RWPE1 (cell line): ENCODE results near the gene IGF2BP2.
"Not testable (repeated sequence)": the region's sequence is repeated elsewhere in the genome, so short reads cannot be mapped to it uniquely, and the experiment has no call there.

Experiments
- CTCF ChIA-PET: fragments of 350-600 bp; sonication (Branson Sonifier 250); formaldehyde crosslinking; extraction: SDS; loops from one replicate; lab custom pipeline; 2021; lab: Yijun Ruan, JAX
- POLR2A ChIA-PET: fragments of 400-600 bp; formaldehyde crosslinking; extraction: SDS; loops from one replicate; lab custom pipeline; 2020; ENCODE audit warnings: antibody characterized with exemption; ENCODE audit not compliant: low non-redundant PET; lab: Yijun Ruan, JAX
- DNase-seq: peaks from one replicate; pipeline ENCODE4 v3.0.0; 2012; ENCODE audit warnings: low spot score
- H3K27ac ChIP-seq: fragments of 450-650 bp; 2 replicates; pipeline ENCODE4 v1.5.1; 2017
- TF ChIP-seq, protein P1 (sequence below): fragments of 450-650 bp; conservative IDR thresholded peaks from 2 replicates; pipeline ENCODE4 v1.5.1; 2017; ENCODE audit warnings: low read depth, mild to moderate bottlenecking

Gene IGF2BP2

GRCh38 chr3:185661772-185662171 is 163.1 kb downstream of the IGF2BP2 start:
- ChIA-PET CTCF (interaction anchor here (0.7 to 0.8 kb wide), 2 partner anchors 106 to 163 kb away, joined by 3 read pairs; no protein-coding TSS in a partner anchor), POLR2A (no interaction called here)
- TF ChIP-seq, protein P1, sequence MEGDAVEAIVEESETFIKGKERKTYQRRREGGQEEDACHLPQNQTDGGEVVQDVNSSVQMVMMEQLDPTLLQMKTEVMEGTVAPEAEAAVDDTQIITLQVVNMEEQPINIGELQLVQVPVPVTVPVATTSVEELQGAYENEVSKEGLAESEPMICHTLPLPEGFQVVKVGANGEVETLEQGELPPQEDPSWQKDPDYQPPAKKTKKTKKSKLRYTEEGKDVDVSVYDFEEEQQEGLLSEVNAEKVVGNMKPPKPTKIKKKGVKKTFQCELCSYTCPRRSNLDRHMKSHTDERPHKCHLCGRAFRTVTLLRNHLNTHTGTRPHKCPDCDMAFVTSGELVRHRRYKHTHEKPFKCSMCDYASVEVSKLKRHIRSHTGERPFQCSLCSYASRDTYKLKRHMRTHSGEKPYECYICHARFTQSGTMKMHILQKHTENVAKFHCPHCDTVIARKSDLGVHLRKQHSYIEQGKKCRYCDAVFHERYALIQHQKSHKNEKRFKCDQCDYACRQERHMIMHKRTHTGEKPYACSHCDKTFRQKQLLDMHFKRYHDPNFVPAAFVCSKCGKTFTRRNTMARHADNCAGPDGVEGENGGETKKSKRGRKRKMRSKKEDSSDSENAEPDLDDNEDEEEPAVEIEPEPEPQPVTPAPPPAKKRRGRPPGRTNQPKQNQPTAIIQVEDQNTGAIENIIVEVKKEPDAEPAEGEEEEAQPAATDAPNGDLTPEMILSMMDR: no peak
- H3K27ac ChIP-seq: peak overlapping the region; percentile 60
- DNase-seq: no peak

DNA sequence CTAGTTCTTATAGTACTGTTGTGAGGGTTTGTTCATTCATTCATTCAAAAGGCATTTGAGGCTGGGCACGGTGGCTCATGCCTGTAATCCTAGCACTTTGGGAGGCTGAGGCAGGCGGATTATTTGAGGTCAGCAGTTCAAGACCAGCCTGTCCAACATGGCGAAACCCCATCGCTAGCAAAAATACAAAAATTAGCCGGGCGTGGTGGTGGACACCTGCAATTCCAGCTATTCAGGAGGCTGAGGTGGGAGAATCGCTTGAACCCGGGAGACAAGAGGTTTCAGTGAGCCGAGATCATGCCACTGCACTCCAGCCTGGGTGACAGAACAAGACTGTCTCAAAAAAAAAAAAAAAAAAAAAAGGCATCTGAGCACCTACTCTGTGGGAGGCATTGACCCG is 163.5 kb downstream of the IGF2BP2 start:
- CTCF ChIA-PET: interaction anchor here (0.7 to 1.8 kb wide), 7 partner anchors 16 to 1571 kb away, joined by 3 to 8 read pairs (median 5); no protein-coding TSS in a partner anchor
- POLR2A ChIA-PET, DNase-seq: not testable (repeated sequence)
- peak overlapping the region; percentile 60 for H3K27ac ChIP-seq

GRCh38 chr3:185659942-185660921 is 164.6 kb downstream of the IGF2BP2 start:
- H3K27ac ChIP-seq: peak overlapping the region; percentile 97
- POLR2A ChIA-PET: no interaction called here
- TF ChIP-seq, protein P1: peak; percentile 96
- CTCF ChIA-PET: interaction anchor here (0.5 to 1.8 kb wide), 35 partner anchors 8 to 1570 kb away, joined by 3 to 13 read pairs (median 3); no protein-coding TSS in a partner anchor
- DNase-seq: peak; percentile 67

DNA sequence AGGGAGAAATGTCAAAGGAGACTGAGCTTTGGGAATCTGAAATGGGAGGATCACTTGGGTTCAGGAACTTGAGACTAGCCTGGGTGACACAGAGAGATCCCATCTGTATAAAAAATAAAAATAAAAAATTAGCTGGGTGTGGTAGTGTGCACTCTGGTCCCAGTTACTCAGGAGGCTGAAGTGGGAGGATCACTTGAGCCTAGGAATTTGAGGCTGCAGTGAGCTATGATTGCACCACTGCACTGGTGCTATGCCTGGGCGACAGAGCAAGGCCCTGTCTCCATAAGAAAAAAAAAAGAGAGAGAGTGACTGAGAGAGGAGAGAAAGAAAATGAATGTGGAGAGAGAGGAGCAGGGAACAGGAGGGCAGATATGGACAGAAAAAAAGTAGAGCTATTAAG is 165.9 kb downstream of the IGF2BP2 start:
- POLR2A ChIA-PET: no interaction called here

GRCh38 chr3:185658504-185658912 is 166.3 kb downstream of the IGF2BP2 start:
- peak; percentile 92 for DNase-seq
- H3K27ac ChIP-seq: peak overlapping the region; percentile 97
- CTCF ChIA-PET: interaction anchor here (0.7 to 1.2 kb wide), 3 partner anchors 10 to 297 kb away, joined by 3 to 4 read pairs (median 3); no protein-coding TSS in a partner anchor
- TF ChIP-seq, protein P1: no peak
- POLR2A ChIA-PET: no interaction called here

More for the DNA sequence above, 165.9 kb downstream of the IGF2BP2 start:
- CTCF ChIA-PET: interaction anchor here (0.6 to 1.2 kb wide), 5 partner anchors 10 to 1774 kb away, joined by 3 to 4 read pairs (median 3); no protein-coding TSS in a partner anchor
- H3K27ac ChIP-seq: peak overlapping the region; percentile 97
- TF ChIP-seq, protein P1: no peak
- DNase-seq: no peak

DNA sequence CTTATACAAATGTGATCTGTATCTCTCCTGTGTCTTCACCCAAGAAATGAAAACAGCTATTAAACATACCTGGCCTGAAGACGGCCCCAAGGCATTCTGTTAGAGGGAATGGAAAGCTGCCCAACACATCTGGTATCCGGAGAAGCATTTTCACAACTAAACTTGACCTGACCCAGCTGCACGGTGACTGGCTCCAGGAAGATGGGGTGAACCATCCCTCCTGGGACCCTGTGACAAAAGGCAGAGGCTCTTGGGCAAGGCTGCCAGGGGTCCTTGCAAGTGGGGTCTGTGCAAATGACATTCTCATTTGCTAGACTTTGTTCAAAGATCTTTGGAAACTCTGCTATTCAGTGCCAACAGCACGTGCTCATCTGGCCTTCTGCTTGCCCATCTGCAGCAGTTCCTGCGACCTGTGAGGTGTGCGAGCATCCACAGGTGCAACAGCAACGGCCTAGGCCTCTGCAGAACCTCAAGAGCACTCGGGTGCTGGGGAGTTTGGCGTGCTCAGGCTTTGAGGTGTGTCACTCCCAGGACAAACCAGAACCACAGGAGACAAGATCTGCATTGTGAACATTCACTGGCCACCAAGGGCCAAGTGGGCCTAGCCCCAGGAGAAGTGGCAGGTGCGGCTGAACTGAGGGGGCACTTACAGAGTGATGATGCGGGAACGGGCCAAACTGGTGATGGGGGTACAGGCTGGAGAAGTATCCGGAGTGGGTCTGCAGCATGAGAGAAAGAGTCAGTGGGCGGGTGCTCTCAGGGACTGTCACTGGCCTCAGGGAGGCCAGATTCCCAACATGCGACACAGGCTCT is 166.9 kb downstream of the IGF2BP2 start:
- DNase-seq: no peak
- ChIA-PET POLR2A (no interaction called here), CTCF (interaction anchor here (0.7 to 1.2 kb wide), 3 partner anchors 11 to 110 kb away, joined by 3 to 4 read pairs (median 3); no protein-coding TSS in a partner anchor)
- H3K27ac ChIP-seq: peak overlapping the region; percentile 97
- TF ChIP-seq, protein P1: no peak
